Neutrophil (primary cell): Measurements from ENCODE around the gene SIN3B.
A peak's percentile ranks its signal among the peaks of the same experiment; 100 is the strongest.

Source experiments
- H3K27ac ChIP-seq: fragments of 200-600 bp; sonication (generic); 2 replicates; pipeline ENCODE4 v1.5.1; 2016; ENCODE audit warnings: mild to moderate bottlenecking, moderate library complexity
- H3K27me3 ChIP-seq: fragments of 200-600 bp; sonication (generic); 2 replicates; pipeline ENCODE4 v1.6.0; 2016; ENCODE audit warnings: mild to moderate bottlenecking
- H3K36me3 ChIP-seq: fragments of 200-600 bp; sonication (generic); 2 replicates; pipeline ENCODE4 v1.5.1; 2017
- H3K4me1 ChIP-seq, 2 experiments: fragments of 200-600 bp in 1 of 2; sonication (generic) in 1 of 2; 1 replicate in 1 of 2; 2 replicates in 1 of 2; pipeline versions ENCODE4 v1.5.1 to v1.6.1; 2013 to 2016; ENCODE audit warnings: low read depth in 1 of 2, low read length in 1 of 2, mild to moderate bottlenecking in 1 of 2, moderate library complexity in 1 of 2; ENCODE audit not compliant: control insufficient read depth in 1 of 2, insufficient read depth in 1 of 2
- H3K4me3 ChIP-seq, 2 experiments: fragments of 200-600 bp in 1 of 2; sonication (generic) in 1 of 2; 1 replicate in 1 of 2; 2 replicates in 1 of 2; pipeline ENCODE4 v1.5.1; 2013 to 2016; ENCODE audit warnings: low read depth in 1 of 2, low read length in 1 of 2, mild to moderate bottlenecking in 1 of 2, moderate library complexity in 1 of 2
- H3K9me3 ChIP-seq: fragments of 200-600 bp; sonication (generic); 2 replicates; pipeline ENCODE4 v1.5.1; 2016
- CTCF ChIP-seq: fragments of 200-600 bp; sonication (generic); IDR thresholded peaks from 2 replicates; pipeline ENCODE4 v1.5.1; 2016; ENCODE audit warnings: antibody characterized with exemption

Gene SIN3B

GRCh38 chr19:16829010-16829821, at the start of gene SIN3B:
SIN3B (plus strand) TSS chr19:16829398; CDS start chr19:16829421, 23 bp downstream.
- Histone ChIP-seq H3K9me3 (no peaks in the 10 kb centered on the region), H3K27ac (peak within 1 kb of the TSS; percentile 67), H3K4me1 (peaks cover 21 to 35% of the 10 kb centered on the region in 2 experiments), H3K27me3 (peaks cover 24% of the 10 kb centered on the region), H3K4me3 (peak within 1 kb of the TSS; percentile 68 to 72), H3K36me3 (peaks cover 31% of the 10 kb centered on the region)
- peak; percentile 28 for TF ChIP-seq CTCF

- H3K4me3 ChIP-seq: no peak overlapping the region
- H3K36me3 ChIP-seq: no peaks in the 10 kb centered on the region
- no peaks in the 10 kb centered on the region for H3K9me3 ChIP-seq
- no peak for TF ChIP-seq CTCF
- H3K27ac ChIP-seq: peak overlapping the region; percentile 6
- no peaks in the 10 kb centered on the region for H3K27me3 ChIP-seq
- peaks cover 12 to 15% of the 10 kb centered on the region in 2 experiments for H3K4me1 ChIP-seq
Observed at GRCh38 chr19:16779539-16780163, 49.5 kb upstream of the SIN3B start.

GRCh38 chr19:16782719-16783118, 46.5 kb upstream of the SIN3B start:
- H3K27ac ChIP-seq: no peak overlapping the region
- peaks cover 12 to 15% of the 10 kb centered on the region in 2 experiments for H3K4me1 ChIP-seq
- H3K4me3 ChIP-seq: no peak overlapping the region
- no peaks in the 10 kb centered on the region for H3K27me3 ChIP-seq
- H3K9me3 ChIP-seq: no peaks in the 10 kb centered on the region
- TF ChIP-seq CTCF: no peak
- H3K36me3 ChIP-seq: no peaks in the 10 kb centered on the region

GRCh38 chr19:16788479-16788878, 40.7 kb upstream of the SIN3B start:
- H3K4me1 ChIP-seq: peaks cover 8 to 9% of the 10 kb centered on the region in 2 experiments

GRCh38 chr19:16789238-16789637, 40.0 kb upstream of the SIN3B start:
- Histone ChIP-seq H3K9me3 (no peaks in the 10 kb centered on the region), H3K27me3 (no peaks in the 10 kb centered on the region), H3K4me3 (no peak overlapping the region)

More at GRCh38 chr19:16788479-16788878, 40.7 kb upstream of the SIN3B start:
- no peaks in the 10 kb centered on the region for H3K9me3 ChIP-seq
- no peak overlapping the region for H3K27ac ChIP-seq
- H3K27me3 ChIP-seq: no peaks in the 10 kb centered on the region
- TF ChIP-seq CTCF: no peak
- no peaks in the 10 kb centered on the region for H3K36me3 ChIP-seq
- H3K4me3 ChIP-seq: no peak overlapping the region

More at GRCh38 chr19:16789238-16789637, 40.0 kb upstream of the SIN3B start:
- Histone ChIP-seq H3K36me3 (no peaks in the 10 kb centered on the region), H3K4me1 (peaks cover 8 to 9% of the 10 kb centered on the region in 2 experiments), H3K27ac (no peak overlapping the region)
- TF ChIP-seq CTCF: no peak
